IPS-18c (cell line): ENCODE data around the gene KCND2.
"Not testable (repeated sequence)": the region's sequence is repeated elsewhere in the genome, so short reads cannot be mapped to it uniquely, and the experiment has no call there.

Source experiments
- H3K4me3 ChIP-seq: 2 replicates; pipeline ENCODE4 v1.7.0; 2013; ENCODE audit warnings: low read depth, mild to moderate bottlenecking, low read length, moderate library complexity; ENCODE audit not compliant: insufficient read depth
- H3K9me3 ChIP-seq: one replicate; pipeline ENCODE4 v1.6.1; 2013; ENCODE audit warnings: mild to moderate bottlenecking, low read length, moderate library complexity; ENCODE audit not compliant: control insufficient read depth, insufficient read depth

The KCND2 gene

GRCh38 chr7:120512701-120513100, 239.7 kb downstream of the KCND2 start:
- Histone ChIP-seq H3K9me3 (no peaks in the 10 kb centered on the region), H3K4me3 (no peak overlapping the region)

DNA sequence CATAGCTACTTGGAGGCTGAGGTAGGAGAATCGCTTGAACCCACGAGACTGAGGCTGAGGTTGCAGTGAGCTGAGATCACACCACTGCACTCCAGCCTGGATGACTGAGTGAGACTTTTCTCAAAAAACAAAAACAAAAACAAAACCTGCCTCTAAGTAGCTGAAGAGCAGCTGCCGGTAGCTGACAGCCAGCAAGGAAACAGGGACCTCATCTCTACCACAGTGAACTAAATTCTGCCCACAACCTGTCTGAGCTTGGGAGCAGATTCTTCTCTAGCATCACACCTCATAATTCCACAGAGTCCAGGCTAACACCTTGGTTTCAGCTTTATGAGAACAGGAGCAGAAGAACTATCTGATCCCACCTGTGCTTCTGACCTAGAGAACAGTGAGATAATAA, 246.2 kb downstream of the KCND2 start:
- no peak overlapping the region for H3K4me3 ChIP-seq
- no peaks in the 10 kb centered on the region for H3K9me3 ChIP-seq

GRCh38 chr7:120521761-120522737, 249.1 kb downstream of the KCND2 start:
- Histone ChIP-seq H3K9me3 (no peaks in the 10 kb centered on the region), H3K4me3 (no peak overlapping the region)

DNA sequence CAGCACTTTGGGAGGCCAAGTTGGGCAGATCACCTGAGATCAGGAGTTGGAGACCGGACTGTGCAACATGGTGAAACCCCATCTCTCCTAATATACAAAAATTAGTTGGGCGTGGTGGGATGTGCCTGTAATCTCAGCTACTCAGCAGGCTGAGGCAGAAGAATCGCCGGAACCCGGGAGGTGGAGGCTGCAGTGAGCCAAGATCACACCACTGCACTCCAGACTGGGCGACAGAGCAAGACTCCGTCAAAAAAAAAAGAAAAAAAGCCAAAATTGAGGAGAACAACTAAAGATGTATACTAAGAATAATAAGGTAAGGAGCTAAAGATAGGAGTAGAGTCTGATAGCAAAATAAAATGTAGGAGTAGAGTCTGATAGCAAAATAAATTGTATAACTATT, 251.0 kb downstream of the KCND2 start:
- H3K9me3 ChIP-seq: no peaks in the 10 kb centered on the region
- no peak overlapping the region for H3K4me3 ChIP-seq

GRCh38 chr7:120526902-120527509, 254.0 kb downstream of the KCND2 start:
- H3K9me3 ChIP-seq: no peaks in the 10 kb centered on the region
- no peak overlapping the region for H3K4me3 ChIP-seq

DNA sequence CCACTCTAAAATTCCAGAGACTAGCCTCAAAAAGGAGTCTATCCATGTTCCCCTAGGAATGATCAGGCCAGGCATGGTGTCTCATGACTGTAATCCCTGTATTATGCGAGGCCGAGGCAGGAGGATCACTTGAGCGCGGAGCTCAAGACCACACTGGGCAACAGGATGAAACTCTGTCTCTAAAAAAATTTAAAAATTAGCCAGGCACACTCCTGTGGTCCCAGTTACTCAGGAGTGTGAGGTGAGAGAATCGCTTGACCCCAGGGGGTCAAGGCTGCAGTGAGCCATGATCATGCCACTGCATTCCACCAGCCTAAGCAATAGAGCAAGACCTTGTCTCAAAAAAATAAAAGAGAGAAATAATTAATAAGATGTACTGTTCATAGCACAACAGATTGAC, 256.8 kb downstream of the KCND2 start:
- Histone ChIP-seq H3K9me3 (no peaks in the 10 kb centered on the region), H3K4me3 (no peak overlapping the region)

DNA sequence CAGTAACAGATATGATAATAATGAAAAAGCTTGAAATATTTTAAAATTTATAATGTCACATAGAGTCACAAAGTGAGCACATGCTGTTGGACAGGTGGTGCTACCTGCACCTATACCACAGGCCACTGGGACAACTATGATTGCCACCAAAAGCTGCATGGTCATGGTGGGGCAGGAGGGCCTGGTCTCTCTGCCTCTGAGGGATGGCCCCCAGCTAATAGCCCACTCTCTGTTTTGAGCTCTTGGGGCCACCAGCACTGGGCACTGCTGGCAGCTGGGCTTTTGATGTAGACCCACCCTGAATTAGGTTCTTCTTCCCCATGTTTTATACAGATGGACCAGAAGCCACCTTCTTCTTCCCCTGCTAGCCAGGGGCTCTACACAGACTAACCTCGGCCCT, 265.4 kb downstream of the KCND2 start:
- Histone ChIP-seq H3K4me3 (no peak overlapping the region), H3K9me3 (no peaks in the 10 kb centered on the region)

GRCh38 chr7:120539321-120539720, 266.3 kb downstream of the KCND2 start:
- Histone ChIP-seq H3K4me3 (no peak overlapping the region), H3K9me3 (no peaks in the 10 kb centered on the region)

- no peak overlapping the region for H3K4me3 ChIP-seq
- H3K9me3 ChIP-seq: no peaks in the 10 kb centered on the region
Observed at GRCh38 chr7:120547605-120548004, 274.6 kb downstream of the KCND2 start.

DNA sequence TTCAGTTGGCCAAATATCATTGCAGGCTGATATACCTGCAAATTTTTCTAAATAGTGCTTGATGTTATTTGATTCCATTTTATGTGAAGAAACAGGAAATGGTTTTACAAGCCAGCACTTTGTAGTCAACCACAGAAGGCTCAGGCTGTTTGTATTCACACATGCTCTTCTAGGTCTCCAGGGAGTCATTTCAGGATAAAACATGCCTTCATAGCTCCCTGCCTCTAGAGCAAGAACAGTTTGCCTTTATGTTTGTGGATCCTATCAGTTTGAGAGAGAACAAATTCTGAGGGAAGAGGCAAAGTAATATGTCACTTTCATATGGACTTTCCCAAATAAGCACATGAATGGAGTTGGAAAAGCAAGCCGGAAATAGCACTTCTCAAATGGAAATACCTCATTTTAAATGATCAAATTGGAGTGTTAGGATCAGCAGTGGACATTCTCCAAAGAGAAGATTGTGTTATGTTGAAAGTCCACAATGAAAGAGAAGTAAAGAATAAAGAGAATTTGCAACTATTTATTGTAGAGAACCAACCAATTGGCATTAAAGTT, 277.6 kb downstream of the KCND2 start:
- H3K4me3 ChIP-seq: no peak overlapping the region

DNA sequence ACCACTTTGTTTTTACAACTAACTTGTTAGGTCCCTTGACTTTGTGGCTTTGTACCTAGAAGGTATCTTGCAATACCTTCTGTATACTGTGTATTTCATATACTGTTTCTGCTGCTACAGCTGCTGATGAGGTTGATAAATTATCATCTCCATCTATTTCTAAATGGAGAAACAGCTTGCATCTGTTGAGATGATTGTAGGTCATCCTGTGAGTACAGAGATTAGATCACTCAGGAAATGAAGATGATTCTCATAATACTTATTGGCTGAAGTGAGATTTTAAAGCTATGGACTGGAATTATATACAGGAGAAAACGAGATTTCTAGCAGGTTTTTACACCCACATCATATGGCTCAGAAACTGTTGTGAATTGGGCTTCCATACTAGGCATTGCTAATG, 280.5 kb downstream of the KCND2 start:
- H3K4me3 ChIP-seq: no peak overlapping the region
- no peaks in the 10 kb centered on the region for H3K9me3 ChIP-seq

More for the DNA sequence above, 277.6 kb downstream of the KCND2 start:
- H3K9me3 ChIP-seq: no peaks in the 10 kb centered on the region

- Histone ChIP-seq H3K9me3 (no peaks in the 10 kb centered on the region), H3K4me3 (no peak overlapping the region)
Observed at GRCh38 chr7:120554960-120555571, 282.1 kb downstream of the KCND2 start.

DNA sequence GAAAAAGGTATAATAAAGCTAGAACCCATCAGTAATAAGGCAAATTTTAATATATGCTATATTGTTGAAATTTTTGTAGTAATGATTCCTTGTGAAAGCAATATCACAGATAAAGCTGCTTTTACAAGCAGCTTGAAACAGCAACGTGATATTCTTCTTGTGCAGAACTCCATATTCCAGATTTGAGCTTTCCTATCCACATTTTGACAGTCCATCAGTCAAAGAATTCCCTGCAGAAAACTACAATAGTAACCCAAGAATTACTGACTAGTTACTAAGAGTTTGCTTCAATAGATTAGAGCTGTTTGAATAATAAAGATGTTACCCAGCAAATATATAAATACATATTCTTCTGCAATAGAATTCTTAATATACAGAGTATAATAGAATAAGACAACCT, 291.2 kb downstream of the KCND2 start:
- H3K9me3 ChIP-seq: no peaks in the 10 kb centered on the region
- no peak overlapping the region for H3K4me3 ChIP-seq

DNA sequence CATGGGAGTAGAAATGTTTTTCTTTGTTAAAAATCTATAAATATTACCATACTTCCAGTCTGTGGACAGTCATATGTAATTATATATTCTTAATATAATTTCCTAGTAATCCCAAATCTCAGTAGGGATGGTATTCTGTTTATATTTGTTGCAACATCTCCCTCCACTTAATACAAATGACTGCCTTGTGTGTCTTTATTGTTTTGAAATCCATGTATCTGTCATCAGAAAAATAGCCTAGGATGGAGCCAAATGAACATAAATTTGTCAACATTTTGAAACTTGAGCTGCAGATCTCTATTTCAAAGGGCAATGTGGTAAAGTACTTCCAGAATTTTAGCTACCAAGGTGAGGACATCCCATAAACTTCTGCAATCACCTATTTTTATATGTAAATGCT, 294.2 kb downstream of the KCND2 start:
- H3K4me3 ChIP-seq: no peak overlapping the region
- no peaks in the 10 kb centered on the region for H3K9me3 ChIP-seq

DNA sequence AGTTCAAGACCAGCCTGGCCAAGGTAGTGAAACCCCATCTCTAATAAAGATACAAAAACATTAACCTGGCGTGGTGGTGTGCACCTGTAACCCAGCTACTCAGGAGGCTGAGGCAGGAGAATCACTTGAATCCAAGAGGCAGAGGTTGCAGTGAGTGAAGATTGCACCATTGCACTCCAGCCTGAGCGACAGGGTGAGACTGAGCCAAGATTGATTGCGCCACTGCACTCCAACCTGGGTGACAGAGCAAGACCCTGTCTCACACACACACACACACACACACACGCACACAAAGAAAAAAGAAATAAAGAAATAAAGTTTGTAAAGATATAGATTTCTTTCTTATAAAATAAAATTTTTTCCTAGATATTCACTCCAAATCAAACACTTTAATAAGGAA, 305.7 kb downstream of the KCND2 start:
- not testable (repeated sequence) for H3K4me3 ChIP-seq, H3K9me3 ChIP-seq

GRCh38 chr7:120582916-120583315, 309.9 kb downstream of the KCND2 start:
- H3K4me3 ChIP-seq: no peak overlapping the region
- H3K9me3 ChIP-seq: no peaks in the 10 kb centered on the region

GRCh38 chr7:120583899-120584586, 311.1 kb downstream of the KCND2 start:
- H3K4me3 ChIP-seq: no peak overlapping the region

More at GRCh38 chr7:120583899-120584586, 311.1 kb downstream of the KCND2 start:
- H3K9me3 ChIP-seq: no peaks in the 10 kb centered on the region
